ENCODE measurements around the gene ZSWIM9. TPM values are rescaled to one million over a fixed set of nuclear protein-coding genes. Genes with fewer than 3 reads are reported as not detected.

Gene ZSWIM9
- total RNA-seq, 1 experiment from 2014 or later: 5.5 TPM

DNA sequence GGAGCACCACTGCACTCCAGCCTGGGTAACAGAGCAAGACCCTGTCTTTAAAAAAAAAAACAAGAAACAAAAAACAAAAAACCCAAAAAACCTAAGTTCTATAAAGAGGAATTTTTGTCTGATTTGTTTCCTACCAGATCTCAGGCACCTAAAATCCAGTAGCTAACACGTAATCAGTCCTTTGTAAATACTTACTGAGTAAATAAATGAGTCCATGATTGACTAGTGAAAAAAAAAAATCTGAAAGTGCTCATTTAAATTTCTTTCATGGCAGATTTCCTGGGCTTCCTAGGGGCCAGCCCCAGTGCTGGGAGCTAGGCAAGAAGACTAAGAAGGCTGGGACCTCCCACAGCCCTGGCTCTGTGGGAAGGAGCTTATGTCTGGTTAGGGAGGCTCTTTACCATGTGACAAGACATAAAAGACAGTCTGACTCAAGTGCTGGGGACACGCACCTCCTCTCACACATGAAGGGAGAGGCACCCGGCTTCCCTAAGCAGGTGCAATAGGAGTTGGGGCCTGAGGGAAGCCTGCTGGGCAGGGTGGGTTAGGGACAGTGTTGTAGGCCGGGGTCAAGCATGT lies 22.8 kb upstream of the ZSWIM9 start:
- CTCF ChIA-PET: interaction anchor here (0.6 to 2.1 kb wide), 5 partner anchors 14 to 186 kb away, joined by 3 to 6 read pairs (median 5); no protein-coding TSS in a partner anchor
- Mint-ChIP-seq H3K9me3 (ENCODE audit: unreplicated experiment) (no peaks in the 10 kb centered on the region), H3K27ac (ENCODE audit: low read depth, unreplicated experiment) (no peak overlapping the region), H3K27me3 (ENCODE audit: insufficient read depth, unreplicated experiment) (no peaks in the 10 kb centered on the region), H3K36me3 (ENCODE audit: insufficient read depth, unreplicated experiment) (peaks cover 50% of the 10 kb centered on the region), H3K4me3 (ENCODE audit: unreplicated experiment) (no peak overlapping the region), H3K4me1 (ENCODE audit: insufficient read depth, unreplicated experiment) (no peaks in the 10 kb centered on the region)
- no peak for DNase-seq (ENCODE audit: unreplicated experiment)
- BruUV-seq (replicated peaks): no TSS peak
- intact Hi-C loops (cut with micrococcal nuclease): no loop called here
- POLR2A ChIA-PET: interaction anchor here (0.6 kb wide), 1 partner anchor 339 kb away, joined by 3 read pairs; no protein-coding TSS in a partner anchor
- TF ChIP-seq, protein P1, sequence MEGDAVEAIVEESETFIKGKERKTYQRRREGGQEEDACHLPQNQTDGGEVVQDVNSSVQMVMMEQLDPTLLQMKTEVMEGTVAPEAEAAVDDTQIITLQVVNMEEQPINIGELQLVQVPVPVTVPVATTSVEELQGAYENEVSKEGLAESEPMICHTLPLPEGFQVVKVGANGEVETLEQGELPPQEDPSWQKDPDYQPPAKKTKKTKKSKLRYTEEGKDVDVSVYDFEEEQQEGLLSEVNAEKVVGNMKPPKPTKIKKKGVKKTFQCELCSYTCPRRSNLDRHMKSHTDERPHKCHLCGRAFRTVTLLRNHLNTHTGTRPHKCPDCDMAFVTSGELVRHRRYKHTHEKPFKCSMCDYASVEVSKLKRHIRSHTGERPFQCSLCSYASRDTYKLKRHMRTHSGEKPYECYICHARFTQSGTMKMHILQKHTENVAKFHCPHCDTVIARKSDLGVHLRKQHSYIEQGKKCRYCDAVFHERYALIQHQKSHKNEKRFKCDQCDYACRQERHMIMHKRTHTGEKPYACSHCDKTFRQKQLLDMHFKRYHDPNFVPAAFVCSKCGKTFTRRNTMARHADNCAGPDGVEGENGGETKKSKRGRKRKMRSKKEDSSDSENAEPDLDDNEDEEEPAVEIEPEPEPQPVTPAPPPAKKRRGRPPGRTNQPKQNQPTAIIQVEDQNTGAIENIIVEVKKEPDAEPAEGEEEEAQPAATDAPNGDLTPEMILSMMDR (IDR thresholded peaks at IDR 0.05; ENCODE audit: unreplicated experiment): no peak

DNA sequence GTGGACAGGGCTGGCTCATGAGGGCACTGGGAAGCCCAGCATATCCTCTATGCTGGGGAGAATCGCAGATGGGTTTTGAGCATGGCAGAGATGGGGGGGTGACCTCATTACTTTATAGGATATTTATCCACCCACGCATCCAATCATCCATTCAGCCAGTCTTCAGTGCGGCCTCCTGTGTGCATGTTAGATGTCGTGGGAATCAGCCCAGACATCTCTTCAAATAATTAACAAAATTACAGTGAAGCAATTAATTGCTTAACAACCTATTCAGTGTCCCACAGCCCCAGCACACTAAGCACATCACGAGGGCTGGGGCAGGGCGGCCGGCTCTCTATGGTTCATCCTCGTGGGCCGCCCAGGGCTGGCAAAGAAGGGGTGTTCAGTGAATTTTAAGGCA lies 21.9 kb upstream of the ZSWIM9 start:
- intact Hi-C loops (cut with micrococcal nuclease): no loop called here
- H3K27me3 Mint-ChIP-seq (ENCODE audit: insufficient read depth, unreplicated experiment): no peaks in the 10 kb centered on the region
- CTCF ChIA-PET: no interaction called here
- DNase-seq (ENCODE audit: unreplicated experiment): no peak
- TF ChIP-seq, protein P1 (IDR thresholded peaks at IDR 0.05; ENCODE audit: unreplicated experiment): no peak
- POLR2A ChIA-PET: no interaction called here
- peaks cover 50% of the 10 kb centered on the region for H3K36me3 Mint-ChIP-seq (ENCODE audit: insufficient read depth, unreplicated experiment)
- no peaks in the 10 kb centered on the region for H3K9me3 Mint-ChIP-seq (ENCODE audit: unreplicated experiment)
- no peak overlapping the region for H3K4me3 Mint-ChIP-seq (ENCODE audit: unreplicated experiment)
- no peak overlapping the region for H3K27ac Mint-ChIP-seq (ENCODE audit: low read depth, unreplicated experiment)
- BruUV-seq (replicated peaks): no TSS peak
- no peaks in the 10 kb centered on the region for H3K4me1 Mint-ChIP-seq (ENCODE audit: insufficient read depth, unreplicated experiment)

DNA sequence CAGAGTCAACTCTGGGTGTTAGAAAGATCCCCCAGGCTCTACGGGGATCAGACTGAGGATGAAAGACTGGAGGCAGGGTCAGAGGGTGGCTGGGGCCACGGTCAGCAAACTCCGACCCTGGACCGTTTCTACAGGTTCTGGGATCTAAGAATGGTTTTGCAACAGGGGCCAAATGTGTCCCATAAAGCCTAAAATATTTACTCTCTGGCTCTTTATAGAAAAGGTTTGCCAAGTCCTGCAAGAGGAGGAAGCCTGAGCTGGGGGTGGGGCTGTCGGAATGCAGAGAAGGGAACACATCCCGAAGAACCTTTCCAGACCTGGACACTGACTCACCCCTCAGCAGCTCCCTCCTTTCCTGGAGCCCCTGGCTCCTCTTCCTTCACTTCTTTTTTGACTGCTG lies 21.1 kb upstream of the ZSWIM9 start:
- DNase-seq (ENCODE audit: unreplicated experiment): no peak
- H3K36me3 Mint-ChIP-seq (ENCODE audit: insufficient read depth, unreplicated experiment): peaks cover 50% of the 10 kb centered on the region
- H3K27me3 Mint-ChIP-seq (ENCODE audit: insufficient read depth, unreplicated experiment): no peaks in the 10 kb centered on the region
- no peak overlapping the region for H3K27ac Mint-ChIP-seq (ENCODE audit: low read depth, unreplicated experiment)
- intact Hi-C loops (cut with micrococcal nuclease): no loop called here
- no TSS peak for BruUV-seq (replicated peaks)
- CTCF ChIA-PET: interaction anchor here (0.5 to 6.8 kb wide), 3 partner anchors 54 to 186 kb away, joined by 3 to 76 read pairs (median 4); no protein-coding TSS in a partner anchor
- TF ChIP-seq, protein P1 (IDR thresholded peaks at IDR 0.05; ENCODE audit: unreplicated experiment): no peak
- POLR2A ChIA-PET: no interaction called here
- H3K4me1 Mint-ChIP-seq (ENCODE audit: insufficient read depth, unreplicated experiment): no peaks in the 10 kb centered on the region
- H3K4me3 Mint-ChIP-seq (ENCODE audit: unreplicated experiment): no peak overlapping the region
- H3K9me3 Mint-ChIP-seq (ENCODE audit: unreplicated experiment): no peaks in the 10 kb centered on the region

DNA sequence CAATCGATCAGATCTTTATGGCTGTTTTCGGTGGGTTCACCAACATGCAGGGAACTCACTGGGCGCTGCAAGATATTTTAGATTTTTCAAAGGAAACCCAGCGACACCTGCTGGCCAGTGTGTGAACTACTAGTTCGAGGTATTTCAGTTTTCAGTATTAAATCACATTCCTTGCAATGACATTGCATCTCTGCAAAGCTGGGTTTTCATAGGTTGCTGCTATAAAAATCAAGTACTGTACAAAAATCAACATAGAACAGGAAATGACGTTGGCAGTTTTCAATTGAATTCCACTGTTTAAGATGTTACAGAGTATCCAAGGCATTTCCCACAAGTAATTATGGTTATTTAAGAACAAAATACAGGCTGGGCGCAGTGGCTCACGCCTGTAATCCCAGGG lies 17.9 kb upstream of the ZSWIM9 start:
- Mint-ChIP-seq H3K4me3 (ENCODE audit: unreplicated experiment) (no peak overlapping the region), H3K36me3 (ENCODE audit: insufficient read depth, unreplicated experiment) (peaks cover 41% of the 10 kb centered on the region), H3K27me3 (ENCODE audit: insufficient read depth, unreplicated experiment) (no peaks in the 10 kb centered on the region), H3K27ac (ENCODE audit: low read depth, unreplicated experiment) (no peak overlapping the region), H3K9me3 (ENCODE audit: unreplicated experiment) (no peaks in the 10 kb centered on the region), H3K4me1 (ENCODE audit: insufficient read depth, unreplicated experiment) (no peaks in the 10 kb centered on the region)
- CTCF ChIA-PET: interaction anchor here (0.5 to 7.2 kb wide), 16 partner anchors 9 to 676 kb away, joined by 3 to 76 read pairs (median 4); partner anchors contain the start of gene PLA2G4C
- intact Hi-C loops (cut with micrococcal nuclease): loop anchor here (1.0 kb wide), 2 partner anchors 45 to 108 kb away; no protein-coding TSS in a partner anchor
- no TSS peak for BruUV-seq (replicated peaks)
- POLR2A ChIA-PET: interaction anchor here (1.1 kb wide), 1 partner anchor 42 kb away, joined by 3 read pairs; the partner anchor contains the start of gene PLA2G4C
- DNase-seq (ENCODE audit: unreplicated experiment): peak; percentile 62
- TF ChIP-seq, protein P1 (IDR thresholded peaks at IDR 0.05; ENCODE audit: unreplicated experiment): peak; percentile 65
